Cardiac muscle cell (in vitro differentiated cells and primary cell): Measurements from ENCODE around the gene ATP8B3. TPM values are rescaled to one million over a fixed set of nuclear protein-coding genes. Genes with fewer than 3 reads are reported as not detected.

Experiments used
- DNase-seq, 2 donors: peaks; one replicate each; pipeline versions ENCODE4 v3.0.0 to v3.0.0-alpha.2; 2010 to 2017; ENCODE audit warnings: low read depth in 1 of 2, low spot score in 1 of 2
- H3K27ac ChIP-seq: fragments of 200-600 bp; sonication (generic); 2 replicates; pipeline ENCODE4 v1.5.1; 2016
- H3K27me3 ChIP-seq: fragments of 200-600 bp; sonication (generic); 2 replicates; pipeline ENCODE4 v1.6.0; 2016; ENCODE audit warnings: control low read depth
- H3K36me3 ChIP-seq: fragments of 200-600 bp; sonication (generic); 2 replicates; pipeline ENCODE4 v1.5.1; 2016; ENCODE audit warnings: control low read depth
- H3K4me1 ChIP-seq: fragments of 200-600 bp; sonication (generic); 2 replicates; pipeline ENCODE4 v1.8.1; 2017; ENCODE audit warnings: low read depth, mild to moderate bottlenecking, mixed run types
- H3K4me3 ChIP-seq: fragments of 200-600 bp; sonication (generic); 2 replicates; pipeline ENCODE4 v1.5.1; 2016; ENCODE audit warnings: mild to moderate bottlenecking
- H3K9me3 ChIP-seq: fragments of 200-600 bp; sonication (generic); 2 replicates; pipeline ENCODE4 v1.5.1; 2017; ENCODE audit warnings: low read depth, mild to moderate bottlenecking, control low read depth
- CTCF ChIP-seq: IDR thresholded peaks from 2 replicates; pipeline ENCODE4 v1.5.1; 2012; ENCODE audit warnings: low read depth, mild to moderate bottlenecking, low read length
- polyA plus RNA-seq: library from polyadenylated mRNA; unstranded; fragments of >200 nt; fragmentation: Nextera tagmentation; extraction: Ambion mirVana; gene quantifications from 2 replicates; pipeline ENCODE4 v1.2.1, GENCODE V29; 2016
- total RNA-seq: library from RNA; depleted of rRNA; stranded (reverse); fragments of >200 nt; gene quantifications from 2 replicates; pipeline ENCODE4 v1.2.3, GENCODE V29; 2016

Gene ATP8B3
- total RNA-seq (1.2 and 8.6 TPM in 2 replicates), polyA plus RNA-seq (3.0 and 9.2 TPM in 2 replicates)

DNA sequence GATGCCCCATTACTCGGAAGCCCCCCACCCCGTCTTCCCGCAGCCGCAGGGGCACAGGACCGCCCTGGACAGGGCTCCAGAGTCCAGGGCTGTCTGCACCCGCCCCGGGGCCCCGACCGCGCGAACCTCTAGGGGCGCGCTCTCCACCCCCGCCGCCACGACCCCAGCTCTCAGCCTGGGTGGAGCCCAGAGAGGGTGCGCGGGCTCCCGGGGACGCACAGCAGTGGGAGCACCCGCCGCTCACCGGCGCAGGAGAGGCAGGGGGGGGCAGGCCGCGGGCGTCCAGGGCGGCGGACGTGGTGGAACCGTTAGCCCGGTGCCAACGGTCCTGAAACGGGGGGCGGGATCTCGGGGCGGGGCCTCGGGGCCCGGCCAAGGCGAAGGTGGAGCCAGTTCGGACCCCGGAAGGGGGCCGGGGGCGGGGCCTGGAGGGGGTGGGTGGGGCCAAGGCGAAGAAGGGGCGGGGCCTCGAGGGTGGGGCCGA lies at the start of gene ATP8B3:
Gene ATP8B3 (minus strand): TSS at position 335 of the 484 bp plus-strand sequence. CDS start 540 bp downstream, outside the sequence.
- Histone ChIP-seq H3K9me3 (no peaks in the 10 kb centered on the region), H3K36me3 (peaks cover 6% of the 10 kb centered on the region), H3K27ac (no peak within 1 kb of the TSS), H3K4me1 (no peaks in the 10 kb centered on the region), H3K27me3 (no peaks in the 10 kb centered on the region), H3K4me3 (peak within 1 kb of the TSS; percentile 45)
- DNase-seq: no peak
- peak; percentile 8 for TF ChIP-seq CTCF

DNA sequence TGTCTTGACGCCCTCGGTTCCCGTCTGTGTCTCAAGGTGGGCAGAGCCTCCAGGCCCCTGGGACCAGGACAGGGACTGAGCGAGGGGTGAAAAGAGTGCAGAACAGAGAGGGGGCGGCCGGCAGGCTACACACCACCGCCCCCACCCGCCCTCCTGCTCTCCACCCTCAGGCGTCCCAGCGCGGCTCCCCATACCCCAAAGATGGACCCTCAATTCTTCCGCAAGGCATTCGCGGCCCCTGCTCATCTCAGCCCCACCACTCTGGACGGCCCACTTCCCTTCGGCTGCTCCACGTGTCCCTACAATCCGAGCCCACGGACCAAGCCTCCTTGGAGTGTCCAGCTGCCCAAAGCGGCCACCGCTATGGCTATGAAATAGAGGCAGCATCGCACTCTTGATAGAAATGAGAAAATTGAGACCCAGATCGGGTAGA lies 49.5 kb upstream of the ATP8B3 start:
- H3K4me3 ChIP-seq: peak overlapping the region; percentile 85
- no peaks in the 10 kb centered on the region for H3K36me3 ChIP-seq
- no peak for DNase-seq
- no peak overlapping the region for H3K27ac ChIP-seq
- peaks cover 3% of the 10 kb centered on the region for H3K27me3 ChIP-seq
- H3K9me3 ChIP-seq: no peaks in the 10 kb centered on the region
- no peak for TF ChIP-seq CTCF
- peaks cover 24% of the 10 kb centered on the region for H3K4me1 ChIP-seq

DNA sequence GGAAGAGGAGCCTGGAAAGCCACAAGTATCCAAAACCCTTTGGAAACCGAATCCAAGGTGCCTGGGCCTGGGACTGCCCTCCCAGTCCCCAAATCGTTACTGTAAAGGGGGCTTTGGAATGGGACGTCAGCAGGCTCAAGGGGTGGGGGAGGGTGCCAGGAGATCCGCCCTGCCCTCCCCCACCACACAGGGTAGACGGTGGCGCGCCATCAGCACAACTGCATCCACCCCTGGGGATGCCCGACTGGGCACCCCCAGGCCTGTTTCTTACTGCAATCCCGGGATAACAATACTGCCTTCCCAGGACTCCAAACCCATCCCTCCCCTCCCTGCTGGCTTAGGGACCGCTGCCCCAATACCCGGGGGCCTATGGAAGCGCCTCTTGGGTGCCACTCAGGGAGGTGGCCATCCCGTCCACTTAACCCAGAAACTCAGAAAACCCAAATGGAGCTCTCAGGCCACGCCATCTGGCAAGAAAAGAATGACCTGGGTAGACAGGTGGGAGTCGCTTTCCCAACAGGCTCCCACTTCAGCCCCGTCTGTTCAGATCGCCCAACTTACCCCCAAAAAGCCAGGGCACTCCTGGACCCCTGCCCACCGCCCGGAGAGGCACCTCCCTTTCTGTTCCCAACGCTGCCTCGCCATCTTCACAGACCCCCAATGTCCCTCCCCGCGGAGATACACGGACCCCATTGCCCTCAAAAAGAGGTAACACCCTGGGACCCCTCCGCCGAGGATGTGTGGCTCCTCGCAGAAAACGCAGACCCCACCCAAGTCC lies 48.9 kb upstream of the ATP8B3 start:
- peak overlapping the region; percentile 85 for H3K4me3 ChIP-seq
- DNase-seq: no peak
- peaks cover 3% of the 10 kb centered on the region for H3K27me3 ChIP-seq
- peaks cover 30% of the 10 kb centered on the region for H3K4me1 ChIP-seq
- no peaks in the 10 kb centered on the region for H3K9me3 ChIP-seq
- no peak overlapping the region for H3K27ac ChIP-seq
- TF ChIP-seq CTCF: no peak
- H3K36me3 ChIP-seq: no peaks in the 10 kb centered on the region

- H3K4me3 ChIP-seq: no peak overlapping the region
- no peaks in the 10 kb centered on the region for H3K36me3 ChIP-seq
- H3K27ac ChIP-seq: no peak overlapping the region
- H3K27me3 ChIP-seq: peaks cover 3% of the 10 kb centered on the region
- peak; percentile 67 to 87 for DNase-seq
- peaks cover 36% of the 10 kb centered on the region for H3K4me1 ChIP-seq
- no peaks in the 10 kb centered on the region for H3K9me3 ChIP-seq
- no peak for TF ChIP-seq CTCF
These were observed 48.1 kb upstream of the ATP8B3 start for GRCh38 chr19:1860042-1860775.

DNA sequence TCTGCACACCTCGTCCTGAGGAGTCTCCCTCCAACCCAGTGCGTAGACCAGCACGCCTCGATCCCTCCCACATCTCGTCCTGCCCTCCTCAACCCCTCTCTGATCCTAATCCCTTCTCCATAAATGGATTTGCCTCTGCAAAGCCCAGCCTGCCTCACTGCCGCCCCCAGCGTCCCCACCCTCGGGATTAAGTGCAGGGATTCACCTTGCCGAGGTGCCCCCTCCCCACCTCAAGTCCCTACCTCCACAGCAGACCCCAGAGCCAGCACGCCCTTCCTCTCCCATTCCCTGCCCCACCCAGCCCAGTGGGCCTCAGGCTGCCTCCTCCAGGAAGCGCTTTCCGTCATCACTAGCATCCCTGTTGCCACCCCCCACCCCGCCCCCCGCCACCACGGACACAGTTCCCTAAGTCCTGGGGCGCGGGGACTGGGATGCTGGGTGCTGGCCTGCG lies 47.3 kb upstream of the ATP8B3 start:
- no peak for DNase-seq
- H3K9me3 ChIP-seq: no peaks in the 10 kb centered on the region
- TF ChIP-seq CTCF: no peak
- peaks cover 44% of the 10 kb centered on the region for H3K4me1 ChIP-seq
- no peaks in the 10 kb centered on the region for H3K36me3 ChIP-seq
- peaks cover 3% of the 10 kb centered on the region for H3K27me3 ChIP-seq
- no peak overlapping the region for H3K4me3 ChIP-seq
- H3K27ac ChIP-seq: no peak overlapping the region
